GM18868 (cell line): ENCODE results near the gene ZNF668.
"Not testable (repeated sequence)": the region's sequence is repeated elsewhere in the genome, so short reads cannot be mapped to it uniquely, and the experiment has no call there.

ENCODE experiments used
- ATAC-seq: cut with Tn5 transposase; IDR thresholded peaks from one replicate; pipeline ENCODE4 v1.9.1; 2021; ENCODE audit warnings: mild to moderate bottlenecking, moderate library complexity; ENCODE audit not compliant: unreplicated experiment

ZNF668 gene

DNA sequence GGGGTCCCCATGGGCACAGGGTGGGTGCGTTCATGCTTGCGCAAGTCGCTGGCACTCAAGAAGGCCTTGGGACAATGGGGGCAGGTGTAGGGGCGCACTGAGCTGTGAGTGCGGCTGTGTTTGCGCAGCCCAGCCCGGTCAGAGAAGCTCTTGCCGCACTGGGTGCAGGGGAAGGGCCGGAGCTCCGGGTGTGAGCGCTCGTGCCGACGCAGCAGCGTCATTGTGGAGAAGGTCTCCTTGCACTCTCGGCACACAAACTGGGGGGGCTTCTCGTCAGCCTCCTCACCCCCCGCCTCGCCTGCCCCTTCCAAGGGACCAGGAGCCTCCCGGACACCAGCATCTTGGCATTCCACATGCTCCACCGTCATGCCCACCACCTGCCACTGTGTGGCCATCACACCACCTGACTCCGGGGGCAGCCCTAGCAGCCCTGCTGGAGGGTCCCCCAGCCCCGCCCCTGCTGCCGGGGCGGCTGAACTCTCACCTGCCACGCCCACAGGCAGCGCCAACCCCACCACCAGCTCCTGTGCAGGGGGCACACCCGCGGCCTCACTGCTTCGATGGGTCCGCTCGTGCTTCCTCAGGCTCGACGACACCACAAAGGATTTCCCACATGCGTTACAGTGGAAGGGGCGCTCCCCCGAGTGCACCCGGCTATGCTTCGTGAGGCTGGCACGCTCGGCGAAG is 12.8 kb downstream of the ZNF668 start:
- ATAC-seq, result no peak

GRCh38 chr16:31055613-31056012 is 18.4 kb downstream of the ZNF668 start:
- ATAC-seq, result no peak

- ATAC-seq, result no peak
Measured at GRCh38 chr16:31052114-31052513, 21.9 kb downstream of the ZNF668 start.

DNA sequence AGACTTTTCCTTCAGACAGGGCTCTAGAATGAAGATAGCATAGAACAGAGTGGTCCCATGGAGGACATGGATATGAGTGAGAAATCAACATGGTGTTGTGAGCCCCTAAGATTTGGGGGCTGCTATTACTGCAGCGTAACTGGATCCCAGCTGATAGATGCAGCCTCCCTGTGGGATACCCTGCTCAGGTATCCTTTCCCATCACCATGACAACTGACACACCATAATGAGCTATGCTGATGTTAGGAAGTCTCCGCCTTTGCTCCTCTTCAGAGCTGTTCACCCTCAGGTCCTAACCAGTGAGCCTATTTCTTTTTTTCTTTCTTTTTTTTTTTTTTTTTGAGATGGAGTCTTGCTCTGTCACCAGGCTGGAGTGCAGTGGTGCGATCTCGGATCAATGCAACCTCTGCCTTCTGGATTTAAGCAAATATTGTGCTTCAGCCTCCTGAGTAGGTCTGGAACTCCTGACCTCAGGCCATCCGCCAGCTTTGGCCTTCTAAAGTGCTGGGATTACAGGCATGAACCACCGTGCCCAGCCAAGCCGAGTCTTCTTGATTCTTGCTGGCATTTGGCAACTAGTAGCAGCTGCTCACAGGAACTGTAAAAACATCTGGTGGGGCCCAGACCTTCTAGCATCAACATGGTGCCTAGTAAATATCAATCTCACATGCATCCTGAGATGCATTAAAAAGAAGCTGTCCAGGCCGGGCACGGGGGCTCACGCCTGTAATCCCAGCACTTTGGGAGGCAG is 23.6 kb downstream of the ZNF668 start:
- ATAC-seq, result no peak

DNA sequence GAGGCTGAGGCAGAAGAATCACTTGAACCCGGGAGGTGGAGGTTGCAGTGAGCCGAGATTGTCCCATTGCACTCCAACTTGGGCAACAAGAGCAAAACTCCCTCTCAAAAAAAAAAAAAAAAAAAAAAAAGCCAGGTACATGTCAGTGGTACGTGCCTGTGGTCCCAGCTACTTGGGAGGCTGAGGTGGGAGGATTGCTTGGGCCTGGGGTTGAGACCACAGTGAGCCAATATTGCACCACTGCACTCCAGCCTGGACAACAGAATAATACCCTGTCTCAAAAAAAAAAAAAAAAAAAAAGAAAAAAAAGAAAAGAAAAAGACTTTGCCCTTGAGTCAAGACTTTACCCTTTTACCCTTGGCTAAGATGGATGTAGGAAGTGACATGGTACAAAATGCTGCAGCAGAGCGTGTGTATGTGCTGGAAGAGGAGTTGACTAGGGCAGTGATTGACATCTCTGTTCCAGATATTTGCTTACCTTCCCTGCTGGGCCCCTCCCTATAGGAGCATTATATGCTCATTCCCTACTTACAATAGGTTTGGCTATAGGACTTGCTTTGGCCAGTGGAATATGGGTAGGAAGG is 30.1 kb downstream of the ZNF668 start:
- ATAC-seq, result no peak

DNA sequence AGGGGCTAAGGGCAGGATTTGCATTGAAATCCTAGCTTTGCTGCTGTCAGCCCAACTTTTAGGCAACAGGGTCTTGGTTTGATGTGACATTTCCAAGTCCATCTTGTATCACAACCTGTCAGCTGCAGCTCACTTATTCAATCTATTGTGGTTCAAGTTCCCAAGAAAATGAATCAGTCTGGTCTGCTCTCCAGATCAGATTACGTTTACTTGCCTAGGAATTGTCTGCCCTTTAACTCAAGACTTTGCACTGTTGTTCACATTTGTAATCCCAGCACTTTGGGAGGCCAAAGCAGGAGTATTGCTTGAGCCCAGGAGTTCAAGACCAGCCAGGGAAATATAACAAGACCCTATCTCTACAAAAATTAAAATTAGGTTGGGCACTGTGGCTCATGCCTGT is 30.7 kb downstream of the ZNF668 start:
- ATAC-seq, result no peak

DNA sequence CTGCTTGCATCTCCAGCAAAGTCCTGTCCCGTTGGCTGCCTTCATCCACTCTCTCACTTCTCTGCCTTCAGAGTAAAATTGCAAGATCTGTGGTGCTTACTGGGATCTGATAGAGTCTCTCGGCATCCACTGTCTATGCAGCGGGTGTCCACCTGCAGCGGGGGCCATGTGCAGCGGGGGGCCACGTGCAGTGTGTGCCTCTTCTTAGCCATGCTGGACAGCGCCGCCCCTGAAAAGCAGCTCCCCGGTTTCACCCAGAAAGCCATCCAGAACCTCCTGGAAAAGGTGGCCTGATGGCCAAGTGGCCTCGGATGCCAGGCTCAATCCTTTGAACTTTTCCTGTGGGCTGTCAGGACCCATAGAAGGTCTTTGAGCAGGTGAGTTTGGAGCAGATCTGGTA is 31.2 kb downstream of the ZNF668 start:
- ATAC-seq, result no peak

DNA sequence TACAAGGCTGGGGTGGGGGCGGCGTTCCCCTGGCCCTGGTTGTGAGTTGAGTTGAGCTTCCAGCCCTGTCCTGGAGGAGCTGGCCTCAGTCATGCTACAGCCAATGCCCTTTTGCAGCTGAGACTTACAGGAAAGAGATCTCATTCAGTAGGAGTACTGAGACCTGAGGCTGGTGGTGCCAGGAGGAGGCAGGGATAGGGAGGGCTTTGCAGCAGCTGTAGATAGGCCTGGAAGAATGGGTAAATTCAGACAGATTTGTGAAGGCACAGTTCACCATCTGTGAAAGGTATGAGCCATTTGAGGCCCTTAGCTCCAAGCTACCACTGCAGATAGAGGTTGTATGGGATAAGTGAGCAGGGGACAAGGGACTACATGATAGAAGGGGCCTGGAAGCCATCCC is 35.0 kb downstream of the ZNF668 start:
- ATAC-seq, result no peak

DNA sequence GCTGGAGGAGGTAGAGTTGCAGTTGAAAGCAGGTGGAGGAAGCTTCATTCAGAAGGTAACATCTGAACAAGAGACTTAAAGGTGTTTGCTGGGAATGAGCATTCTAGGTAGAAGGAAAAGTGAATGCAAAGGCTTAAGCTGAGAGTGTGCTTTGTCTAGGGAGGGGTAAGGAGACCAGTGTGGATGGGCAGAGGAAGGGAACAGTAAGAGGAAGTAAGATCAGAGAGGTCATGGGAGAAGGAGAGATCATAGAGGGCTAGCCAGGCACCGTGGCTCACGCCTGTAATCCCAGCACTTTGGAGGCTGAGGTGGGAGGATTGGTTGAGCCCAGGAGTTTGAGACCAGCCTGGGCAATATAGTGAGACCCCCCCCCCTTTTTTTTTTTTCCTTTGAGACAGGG is 37.3 kb downstream of the ZNF668 start:
- no peak for ATAC-seq

GRCh38 chr16:31033709-31034492 is 40.1 kb downstream of the ZNF668 start:
- ATAC-seq, result peak; percentile 45

- peak; percentile 84 for ATAC-seq
Measured at GRCh38 chr16:31032736-31033708, 41.0 kb downstream of the ZNF668 start, which contains the start of gene STX4. TSS of gene STX4 (plus strand) at chr16:31033558. CDS start at chr16:31033806, 248 bp downstream.

GRCh38 chr16:31031276-31031675 is 42.8 kb downstream of the ZNF668 start:
- no peak for ATAC-seq

DNA sequence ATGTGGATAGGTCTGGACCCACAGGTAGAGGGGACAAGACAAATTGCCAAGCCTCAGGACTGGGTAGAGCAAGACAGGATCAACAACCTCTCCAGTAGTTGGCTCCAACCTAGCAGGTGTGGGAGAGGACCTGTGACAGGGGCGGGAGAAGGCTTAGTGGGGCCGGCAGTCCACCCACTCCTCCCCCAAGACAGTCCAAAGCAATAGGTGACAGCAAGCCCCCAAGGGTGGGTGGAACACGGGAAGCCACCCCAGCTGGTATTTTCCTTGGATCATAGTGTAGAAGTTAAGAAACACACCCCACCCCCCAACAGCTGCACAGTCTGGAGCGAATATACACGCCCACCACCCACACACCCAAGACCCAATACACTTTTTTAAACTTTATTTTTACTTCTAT is 44.8 kb downstream of the ZNF668 start:
- no peak for ATAC-seq

- no peak for ATAC-seq
Measured at GRCh38 chr16:31025339-31025738, 48.7 kb downstream of the ZNF668 start.

- ATAC-seq, result no peak
Measured at GRCh38 chr16:31023627-31024226, 50.3 kb downstream of the ZNF668 start.

- ATAC-seq, result no peak
Measured at GRCh38 chr16:31023252-31023602, 50.8 kb downstream of the ZNF668 start.

GRCh38 chr16:31022544-31023251 is 51.3 kb downstream of the ZNF668 start:
- no peak for ATAC-seq

- no peak for ATAC-seq
Measured at GRCh38 chr16:31020536-31020935, 53.5 kb downstream of the ZNF668 start.

DNA sequence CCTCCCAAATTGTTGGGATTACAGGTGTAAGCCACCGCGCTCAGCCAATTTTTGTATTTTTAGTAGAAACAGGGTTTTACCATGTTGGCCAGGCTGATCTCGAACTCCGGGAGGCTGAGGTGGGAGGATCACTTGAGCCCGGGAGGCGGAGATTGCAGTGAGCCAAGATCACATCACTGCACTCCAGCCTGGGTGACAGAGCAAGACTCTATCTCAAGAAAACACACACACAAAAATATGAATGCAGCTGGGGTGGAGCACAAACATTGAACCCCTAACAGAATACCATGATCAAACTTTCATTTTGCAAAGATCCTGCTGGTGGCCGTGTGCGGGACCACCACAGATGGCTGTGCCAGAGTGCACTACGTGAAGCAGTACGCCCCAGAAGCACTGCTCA is 56.3 kb downstream of the ZNF668 start:
- not testable (repeated sequence) for ATAC-seq
